Body of pancreas (tissue), 4 donors: ENCODE data around the gene PITPNC1.
"Not testable (repeated sequence)": the region's sequence is repeated elsewhere in the genome, so short reads cannot be mapped to it uniquely, and the experiment has no call there.

Source experiments
- POLR2A ChIP-seq, 3 donors: fragments of 450-650 bp; IDR thresholded peaks; one replicate each; pipeline ENCODE4 v1.6.1; 2016; ENCODE audit warnings: antibody characterized with exemption in 3 of 3, mild to moderate bottlenecking in 2 of 3
- TF ChIP-seq, protein P1 (sequence below), 7 experiments: fragments of 450-650 bp in 4 of 7; fragments of 200-600 bp in 3 of 7; sonication (generic) in 3 of 7; IDR thresholded peaks; one replicate each; pipeline ENCODE4 v1.5.1; 2016 to 2019; ENCODE audit warnings: antibody characterized with exemption in 7 of 7

DNA sequence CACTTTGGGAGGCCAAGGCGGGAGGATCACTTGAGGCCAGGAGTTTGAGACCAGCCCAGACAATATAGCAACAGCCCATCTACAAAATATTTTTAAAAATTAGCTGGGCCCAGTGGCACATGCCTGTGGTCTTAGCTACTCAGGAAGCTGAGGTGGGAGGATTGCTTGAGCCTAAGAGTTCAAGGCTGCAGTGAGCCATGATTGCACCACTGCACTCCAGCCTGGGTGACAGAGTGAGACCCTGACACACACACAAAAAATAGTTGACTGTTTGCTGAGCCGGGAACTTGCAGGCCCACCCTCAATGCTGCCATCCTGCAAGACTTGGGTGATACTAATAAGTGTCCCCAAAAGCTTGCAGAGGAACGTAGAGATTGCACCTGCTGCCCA, 271.8 kb downstream of the PITPNC1 start:
- TF ChIP-seq, protein P1, sequence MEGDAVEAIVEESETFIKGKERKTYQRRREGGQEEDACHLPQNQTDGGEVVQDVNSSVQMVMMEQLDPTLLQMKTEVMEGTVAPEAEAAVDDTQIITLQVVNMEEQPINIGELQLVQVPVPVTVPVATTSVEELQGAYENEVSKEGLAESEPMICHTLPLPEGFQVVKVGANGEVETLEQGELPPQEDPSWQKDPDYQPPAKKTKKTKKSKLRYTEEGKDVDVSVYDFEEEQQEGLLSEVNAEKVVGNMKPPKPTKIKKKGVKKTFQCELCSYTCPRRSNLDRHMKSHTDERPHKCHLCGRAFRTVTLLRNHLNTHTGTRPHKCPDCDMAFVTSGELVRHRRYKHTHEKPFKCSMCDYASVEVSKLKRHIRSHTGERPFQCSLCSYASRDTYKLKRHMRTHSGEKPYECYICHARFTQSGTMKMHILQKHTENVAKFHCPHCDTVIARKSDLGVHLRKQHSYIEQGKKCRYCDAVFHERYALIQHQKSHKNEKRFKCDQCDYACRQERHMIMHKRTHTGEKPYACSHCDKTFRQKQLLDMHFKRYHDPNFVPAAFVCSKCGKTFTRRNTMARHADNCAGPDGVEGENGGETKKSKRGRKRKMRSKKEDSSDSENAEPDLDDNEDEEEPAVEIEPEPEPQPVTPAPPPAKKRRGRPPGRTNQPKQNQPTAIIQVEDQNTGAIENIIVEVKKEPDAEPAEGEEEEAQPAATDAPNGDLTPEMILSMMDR (IDR thresholded peaks at IDR 0.05) = not testable (repeated sequence)
- not testable (repeated sequence) for TF ChIP-seq POLR2A (IDR thresholded peaks at IDR 0.05)
